ENCODE results near the gene RHBDL1.

RHBDL1 gene

GRCh38 chr16:724188-725040 lies 48.9 kb downstream of the RHBDL1 start:
- TF ChIP-seq REST (IDR thresholded peaks at IDR 0.05; ENCODE audit: insufficient read depth in 1 of 2, low read depth in 2 of 2, low read length in 2 of 2) (no peak), POLR2AphosphoS5 (IDR thresholded peaks at IDR 0.05; ENCODE audit: low read depth, low read length) (no peak), TAF1 (IDR thresholded peaks at IDR 0.05; ENCODE audit: borderline replicate concordance, insufficient read depth, low read length) (no peak)

GRCh38 chr16:725041-725376 lies 49.5 kb downstream of the RHBDL1 start:
- TF ChIP-seq POLR2AphosphoS5 (IDR thresholded peaks at IDR 0.05; ENCODE audit: low read depth, low read length) (no peak), FOXP2 (optimal IDR thresholded peaks at IDR 0.05; ENCODE audit: borderline replicate concordance, extremely low read depth, extremely low read length, insufficient read depth) (no peak), REST (IDR thresholded peaks at IDR 0.05; ENCODE audit: insufficient read depth in 1 of 2, low read depth in 2 of 2, low read length in 2 of 2) (no peak), SIN3A (IDR thresholded peaks at IDR 0.05; ENCODE audit: borderline replicate concordance, insufficient read depth, low read length) (no peak), TAF1 (IDR thresholded peaks at IDR 0.05; ENCODE audit: borderline replicate concordance, insufficient read depth, low read length) (no peak)

GRCh38 chr16:725463-726187 lies 50.2 kb downstream of the RHBDL1 start:
- TF ChIP-seq SIN3A (IDR thresholded peaks at IDR 0.05; ENCODE audit: borderline replicate concordance, insufficient read depth, low read length): no peak
- TF ChIP-seq POLR2AphosphoS5 (IDR thresholded peaks at IDR 0.05; ENCODE audit: low read depth, low read length): no peak
- TF ChIP-seq REST (IDR thresholded peaks at IDR 0.05; ENCODE audit: insufficient read depth in 1 of 2, low read depth in 2 of 2, low read length in 2 of 2): no peak
- TF ChIP-seq TAF1 (IDR thresholded peaks at IDR 0.05; ENCODE audit: borderline replicate concordance, insufficient read depth, low read length): no peak
- TF ChIP-seq FOXP2 (optimal IDR thresholded peaks at IDR 0.05; ENCODE audit: borderline replicate concordance, extremely low read depth, extremely low read length, insufficient read depth): no peak

- TF ChIP-seq POLR2AphosphoS5 (IDR thresholded peaks at IDR 0.05; ENCODE audit: low read depth, low read length): no peak
- TF ChIP-seq SIN3A (IDR thresholded peaks at IDR 0.05; ENCODE audit: borderline replicate concordance, insufficient read depth, low read length): no peak
- no peak for TF ChIP-seq REST (IDR thresholded peaks at IDR 0.05; ENCODE audit: insufficient read depth in 1 of 2, low read depth in 2 of 2, low read length in 2 of 2)
- TF ChIP-seq TAF1 (IDR thresholded peaks at IDR 0.05; ENCODE audit: borderline replicate concordance, insufficient read depth, low read length): no peak
- TF ChIP-seq FOXP2 (optimal IDR thresholded peaks at IDR 0.05; ENCODE audit: borderline replicate concordance, extremely low read depth, extremely low read length, insufficient read depth): no peak
Observed at GRCh38 chr16:726188-726437, 50.6 kb downstream of the RHBDL1 start.

All from PFSK-1 (cell line).